OCI-LY3 (cell line): ENCODE results near the gene CNPY1.

Experiments
- CTCF ChIP-seq: fragments of 200-600, 300-600 bp; sonication (generic); IDR thresholded peaks from 2 replicates; pipeline ENCODE4 v1.5.1; 2014; ENCODE audit warnings: antibody characterized with exemption, low read length, low read depth
- EZH2phosphoT487 ChIP-seq: fragments of 200-600 bp; shearing (Covaris generic); IDR thresholded peaks from 2 replicates; pipeline ENCODE4 v1.6.1; 2018; ENCODE audit warnings: antibody characterized with exemption, mixed run types, low read depth

GRCh38 chr7:155553871-155554270 lies 7.5 kb upstream of the CNPY1 start:
- TF ChIP-seq CTCF = no peak
- no peak for TF ChIP-seq EZH2phosphoT487
